CD8-positive, alpha-beta memory T cell (primary cell): ENCODE results near the gene YBX2. TPM values are rescaled to one million over a fixed set of nuclear protein-coding genes. Genes with fewer than 3 reads are reported as not detected.
"Not testable (repeated sequence)": the region's sequence is repeated elsewhere in the genome, so short reads cannot be mapped to it uniquely, and the experiment has no call there.

Source experiments
- CTCF ChIA-PET: fragments of 350-600 bp; sonication (Branson Sonifier 250); formaldehyde crosslinking; loops from one replicate; lab custom pipeline; 2021; ENCODE audit warnings: antibody characterized with exemption; lab: Charles Lee
- POLR2A ChIA-PET: fragments of 350-600 bp; sonication (Branson Sonifier 250); formaldehyde crosslinking; loops from one replicate; lab custom pipeline; 2021; ENCODE audit warnings: antibody characterized with exemption; lab: Charles Lee
- DNase-seq, 5 donors: peaks; one replicate each; pipeline versions ENCODE4 v3.0.0 to v3.0.0-alpha.2; 2020 to 2022; ENCODE audit warnings: mixed read lengths in 1 of 5
- H3K27ac ChIP-seq: one replicate; pipeline ENCODE4 v1.7.0; 2013; ENCODE audit warnings: low read depth, mild to moderate bottlenecking, low read length, moderate library complexity
- H3K27me3 ChIP-seq: 2 replicates; pipeline ENCODE4 v1.7.0; 2013; ENCODE audit warnings: low read length, mild to moderate bottlenecking; ENCODE audit not compliant: insufficient read depth, poor library complexity, severe bottlenecking
- H3K36me3 ChIP-seq: 2 replicates; pipeline ENCODE4 v1.7.0; 2013; ENCODE audit warnings: mild to moderate bottlenecking, low read length, moderate library complexity; ENCODE audit not compliant: insufficient read depth
- H3K4me1 ChIP-seq: 2 replicates; pipeline ENCODE4 v1.7.0; 2013; ENCODE audit warnings: mild to moderate bottlenecking, low read length, moderate library complexity; ENCODE audit not compliant: insufficient read depth
- H3K4me3 ChIP-seq: 2 replicates; pipeline ENCODE4 v1.7.0; 2013; ENCODE audit warnings: mild to moderate bottlenecking, low read length
- H3K9me3 ChIP-seq: 2 replicates; pipeline ENCODE4 v1.7.0; 2013; ENCODE audit warnings: mild to moderate bottlenecking, low read length
- H3K27ac Mint-ChIP-seq, 8 donors: one replicate each; pipeline ENCODE4 v1.8.0; 2020 to 2021; ENCODE audit warnings: mixed read lengths in 8 of 8, mild to moderate bottlenecking in 6 of 8, inconsistent platforms in 3 of 8, moderate library complexity in 3 of 8
- H3K27me3 Mint-ChIP-seq, 2 donors: one replicate each; pipeline ENCODE4 v1.8.0; 2020 to 2021; ENCODE audit warnings: mixed read lengths in 2 of 2, mild to moderate bottlenecking in 1 of 2, moderate library complexity in 1 of 2
- H3K36me3 Mint-ChIP-seq, 3 donors: one replicate each; pipeline ENCODE4 v1.8.0; 2020 to 2021; ENCODE audit warnings: mixed read lengths in 3 of 3, inconsistent platforms in 1 of 3, mild to moderate bottlenecking in 1 of 3
- H3K4me1 Mint-ChIP-seq, 3 donors: one replicate each; pipeline ENCODE4 v1.8.0; 2020 to 2021; ENCODE audit warnings: mixed read lengths in 3 of 3, inconsistent platforms in 1 of 3, mild to moderate bottlenecking in 1 of 3
- H3K4me3 Mint-ChIP-seq, 7 donors: one replicate each; pipeline ENCODE4 v1.8.0; 2020 to 2021; ENCODE audit warnings: mixed read lengths in 7 of 7, mild to moderate bottlenecking in 6 of 7, moderate library complexity in 4 of 7, inconsistent platforms in 2 of 7
- H3K9me3 Mint-ChIP-seq, 5 donors: one replicate each; pipeline ENCODE4 v1.8.0; 2020 to 2022; ENCODE audit warnings: mixed read lengths in 5 of 5, mild to moderate bottlenecking in 3 of 5, moderate library complexity in 2 of 5, inconsistent platforms in 1 of 5
- polyA plus RNA-seq: library from polyadenylated mRNA; unstranded; fragments of 300-500 nt; fragmentation: Illumina TruSeq; gene quantifications from one replicate; pipeline ENCODE4 v1.2.3, GENCODE V29; 2021
- total RNA-seq, 2 experiments: library from RNA; stranded (reverse); gene quantifications; one replicate each; pipeline ENCODE4 v1.2.3, GENCODE V29; 2021

YBX2 gene
- total and polyA plus RNA-seq, 3 experiments from 2014 or later: 0.07 to 0.26 TPM; not detected in 1

- Mint-ChIP-seq H3K4me1 (peaks cover 47 to 70% (median 67%) of the 10 kb centered on the region in 3 donors), H3K27ac (peak overlapping the region; percentile 81 to 98 (median 96)), H3K27me3 (no peaks in the 10 kb centered on the region), H3K36me3 (peaks cover 0 to 26% (median 7%) of the 10 kb centered on the region in 3 donors), H3K4me3 (peak overlapping the region; percentile 44 to 98 (median 92)), H3K9me3 (no peaks in the 10 kb centered on the region)
- CTCF ChIA-PET: interaction anchor here (1.4 to 8.9 kb wide), 7 partner anchors 10 to 352 kb away, joined by 3 to 85 read pairs (median 7); partner anchors contain the start of genes NEURL4, TMEM95 and TP53
- Histone ChIP-seq H3K9me3 (no peaks in the 10 kb centered on the region), H3K27ac (no peak overlapping the region), H3K27me3 (no peaks in the 10 kb centered on the region), H3K36me3 (peaks cover 6% of the 10 kb centered on the region), H3K4me3 (no peak overlapping the region), H3K4me1 (peaks cover 76% of the 10 kb centered on the region)
- POLR2A ChIA-PET: interaction anchor here (0.5 to 0.8 kb wide), 2 partner anchors 11 to 140 kb away, joined by 3 to 4 read pairs; no protein-coding TSS in a partner anchor
- no peak for DNase-seq
Measured at GRCh38 chr17:7334938-7335538, 40.6 kb upstream of the YBX2 start.

DNA sequence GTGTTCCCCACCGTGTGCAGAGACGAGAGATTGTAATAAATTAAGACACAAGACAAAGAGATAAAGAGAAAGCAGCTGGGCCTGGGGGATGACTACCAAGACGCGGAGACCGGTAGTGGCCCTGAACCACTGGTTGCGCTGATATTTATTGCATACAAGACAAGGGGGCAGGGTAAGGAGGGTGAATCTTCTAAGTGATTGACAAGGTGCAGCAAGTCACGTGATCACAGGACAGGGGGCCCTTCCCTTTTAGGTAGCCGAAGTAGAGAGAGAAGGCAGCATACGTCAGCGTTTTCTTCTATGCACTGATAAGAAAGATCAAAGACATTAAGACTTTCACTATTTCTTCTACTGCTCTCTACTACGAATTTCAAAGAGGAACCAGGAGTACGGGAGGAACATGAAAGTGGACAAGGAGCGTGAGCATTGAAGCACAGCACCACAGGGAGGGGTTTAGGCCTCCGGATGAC lies 38.2 kb upstream of the YBX2 start:
- H3K4me1 Mint-ChIP-seq: peaks cover 54 to 76% (median 67%) of the 10 kb centered on the region in 3 donors
- H3K27me3 ChIP-seq, H3K9me3 ChIP-seq, H3K9me3 Mint-ChIP-seq, H3K27ac ChIP-seq, POLR2A ChIA-PET, CTCF ChIA-PET, H3K27me3 Mint-ChIP-seq, H3K36me3 ChIP-seq: not testable (repeated sequence)
- peaks cover 66% of the 10 kb centered on the region for H3K4me1 ChIP-seq
- H3K36me3 Mint-ChIP-seq: peaks cover 0 to 20% (median 3%) of the 10 kb centered on the region in 3 donors
- H3K4me3 ChIP-seq: peak overlapping the region; percentile 29
- peak in 4 of 5 donors; percentile 30 to 71 (median 54) for DNase-seq
- H3K27ac Mint-ChIP-seq: peak overlapping the region; percentile 6 to 92 (median 81)
- H3K4me3 Mint-ChIP-seq: peak overlapping the region; percentile 38 to 87 (median 60)

DNA sequence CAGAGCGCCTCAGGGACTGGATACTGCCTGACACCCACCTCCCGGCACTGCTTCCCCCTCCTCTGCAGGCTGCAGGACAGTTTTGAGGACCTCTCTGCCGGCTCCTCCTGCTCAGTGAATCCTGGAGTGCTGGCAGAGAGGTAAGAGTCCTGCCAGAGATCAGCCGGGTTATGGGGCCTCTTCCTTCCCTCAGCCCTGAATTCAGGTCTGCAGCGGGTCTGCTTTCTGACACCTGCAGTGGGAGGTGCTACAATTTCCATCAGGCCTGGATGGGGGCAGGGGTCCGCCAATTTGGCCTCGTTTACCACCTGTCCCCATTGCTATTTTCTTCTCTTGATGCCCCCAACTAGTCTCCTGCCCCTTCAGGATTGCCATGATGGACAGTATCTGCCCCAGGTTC lies 37.7 kb upstream of the YBX2 start:
- ChIA-PET CTCF (no interaction called here), POLR2A (interaction anchor here (0.6 kb wide), 1 partner anchor 36 kb away, joined by 6 read pairs; no protein-coding TSS in a partner anchor)
- peaks cover 60% of the 10 kb centered on the region for H3K4me1 ChIP-seq
- Mint-ChIP-seq H3K36me3 (peaks cover 0 to 16% (median 0%) of the 10 kb centered on the region in 3 donors), H3K9me3 (no peaks in the 10 kb centered on the region), H3K27ac (peak overlapping the region in 7 of 8 donors; percentile 6 to 92 (median 65)), H3K27me3 (peaks cover 0 to 2% of the 10 kb centered on the region in 2 donors), H3K4me1 (peaks cover 49 to 76% (median 61%) of the 10 kb centered on the region in 3 donors), H3K4me3 (peak overlapping the region; percentile 38 to 87 (median 60))
- H3K36me3 ChIP-seq: no peaks in the 10 kb centered on the region
- H3K4me3 ChIP-seq: peak overlapping the region; percentile 29
- no peaks in the 10 kb centered on the region for H3K9me3 ChIP-seq
- no peak overlapping the region for H3K27ac ChIP-seq
- H3K27me3 ChIP-seq: no peaks in the 10 kb centered on the region
- DNase-seq: no peak

GRCh38 chr17:7330638-7331015 lies 36.2 kb upstream of the YBX2 start:
- ChIA-PET POLR2A (interaction anchor here (1.3 to 2.5 kb wide), 3 partner anchors 15 to 20 kb away, joined by 4 to 21 read pairs (median 11); partner anchors contain the start of genes GPS2 and KCTD11), CTCF (interaction anchor here (1.0 to 1.6 kb wide), 7 partner anchors 9 to 106 kb away, joined by 3 to 6 read pairs (median 5); no protein-coding TSS in a partner anchor)
- Histone ChIP-seq H3K27me3 (no peaks in the 10 kb centered on the region), H3K4me3 (peak overlapping the region; percentile 79), H3K9me3 (no peaks in the 10 kb centered on the region), H3K36me3 (no peaks in the 10 kb centered on the region), H3K27ac (peak overlapping the region; percentile 82), H3K4me1 (peaks cover 52% of the 10 kb centered on the region)
- Mint-ChIP-seq H3K36me3 (peaks cover 0 to 22% (median 0%) of the 10 kb centered on the region in 3 donors), H3K27ac (peak overlapping the region in 4 of 8 donors; percentile 14 to 99 (median 97)), H3K9me3 (no peaks in the 10 kb centered on the region), H3K4me1 (peaks cover 41 to 65% (median 51%) of the 10 kb centered on the region in 3 donors), H3K27me3 (peaks cover 0 to 2% of the 10 kb centered on the region in 2 donors), H3K4me3 (peak overlapping the region; percentile 91 to 99 (median 97))
- DNase-seq: no peak

DNA sequence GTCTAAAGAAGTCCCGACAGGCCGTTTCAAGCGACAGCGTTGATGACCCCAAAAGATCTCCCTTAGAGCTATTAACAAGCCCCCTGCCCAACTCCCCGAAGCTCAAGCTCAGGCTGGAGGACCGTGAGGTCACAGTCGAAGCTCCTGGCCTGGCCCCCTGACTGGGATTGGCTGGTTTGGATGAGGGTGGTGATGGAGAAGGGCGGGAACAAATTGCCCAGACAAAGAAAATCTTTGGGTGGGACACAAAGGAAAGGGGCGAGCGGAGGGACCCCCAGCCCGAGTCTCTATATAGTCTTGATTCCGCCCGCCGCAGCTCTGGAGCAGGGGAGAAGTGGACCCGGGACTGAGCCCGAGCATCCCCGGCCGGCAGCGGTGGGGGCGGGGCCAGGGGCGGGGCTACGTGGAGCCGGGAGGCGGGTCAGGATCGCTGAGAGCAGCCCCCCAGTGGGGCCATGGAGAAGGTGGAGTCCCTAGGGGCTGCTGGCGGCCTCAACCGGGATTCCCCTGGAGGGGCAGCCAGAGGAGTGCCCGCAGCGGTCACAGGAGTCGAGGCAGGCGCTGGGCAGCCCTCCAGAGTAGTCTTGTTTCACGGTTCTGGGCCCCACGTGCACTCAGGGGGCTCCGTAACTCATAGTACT lies 35.7 kb upstream of the YBX2 start:
- POLR2A ChIA-PET: interaction anchor here (0.7 to 2.5 kb wide), 17 partner anchors 9 to 357 kb away, joined by 3 to 21 read pairs (median 4); partner anchors contain the start of genes DVL2, GABARAP, GPS2 and KCTD11
- peak overlapping the region; percentile 95 to 99 (median 97) for H3K27ac Mint-ChIP-seq

DNA sequence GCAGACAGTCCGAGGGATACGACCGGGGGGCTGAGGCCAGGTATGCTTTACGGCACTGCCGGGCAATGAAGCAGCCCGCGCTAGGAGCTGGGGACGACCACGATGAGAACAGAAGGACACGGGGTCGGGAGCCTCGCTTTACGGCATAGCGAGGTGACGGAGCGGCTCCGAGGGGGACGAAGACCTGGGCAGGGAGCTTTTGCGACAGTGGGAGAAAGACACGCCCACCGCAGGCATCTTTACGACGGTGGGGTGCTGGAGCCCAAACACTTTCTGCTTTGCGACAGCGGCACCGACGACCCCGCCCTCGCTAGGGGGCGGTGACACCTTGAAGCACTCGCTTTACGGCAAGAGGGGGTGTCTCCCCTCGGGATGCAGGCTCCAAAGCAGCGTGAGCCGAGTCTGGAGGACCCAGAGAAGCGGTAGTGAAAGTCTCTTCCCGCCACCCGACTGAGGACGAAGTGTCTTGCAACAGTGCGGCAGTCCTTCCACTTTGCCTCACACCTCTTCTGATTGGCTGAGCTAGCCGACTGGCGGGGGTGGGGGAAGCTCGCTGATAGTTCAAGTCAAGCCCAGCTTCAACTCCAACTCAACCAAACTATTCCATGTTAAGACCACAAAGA lies 35.0 kb upstream of the YBX2 start:
- DNase-seq: peak; percentile 92 to 98 (median 97)
- H3K4me1 ChIP-seq: peaks cover 43% of the 10 kb centered on the region

More for the DNA sequence above, 35.7 kb upstream of the YBX2 start:
- peaks cover 0 to 2% of the 10 kb centered on the region in 2 donors for H3K27me3 Mint-ChIP-seq
- H3K36me3 Mint-ChIP-seq: peaks cover 0 to 27% (median 0%) of the 10 kb centered on the region in 3 donors
- peaks cover 36 to 60% (median 46%) of the 10 kb centered on the region in 3 donors for H3K4me1 Mint-ChIP-seq
- Histone ChIP-seq H3K4me3 (peak overlapping the region; percentile 79), H3K27ac (peak overlapping the region; percentile 82), H3K27me3 (no peaks in the 10 kb centered on the region), H3K4me1 (peaks cover 47% of the 10 kb centered on the region), H3K9me3 (no peaks in the 10 kb centered on the region), H3K36me3 (no peaks in the 10 kb centered on the region)
- H3K9me3 Mint-ChIP-seq: no peaks in the 10 kb centered on the region
- CTCF ChIA-PET: interaction anchor here (0.6 to 9.8 kb wide), 15 partner anchors 8 to 357 kb away, joined by 3 to 85 read pairs (median 5); partner anchors contain the start of genes ACAP1, TMEM95 and TP53
- peak overlapping the region; percentile 91 to 99 (median 97) for H3K4me3 Mint-ChIP-seq
- peak; percentile 70 to 87 (median 81) for DNase-seq

More for the DNA sequence above, 35.0 kb upstream of the YBX2 start:
- peak overlapping the region; percentile 95 to 99 (median 97) for H3K27ac Mint-ChIP-seq
- H3K36me3 Mint-ChIP-seq: peaks cover 0 to 33% (median 0%) of the 10 kb centered on the region in 3 donors
- H3K36me3 ChIP-seq: no peaks in the 10 kb centered on the region
- peak overlapping the region; percentile 82 for H3K27ac ChIP-seq
- H3K27me3 Mint-ChIP-seq: peaks cover 0 to 2% of the 10 kb centered on the region in 2 donors
- ChIA-PET POLR2A (interaction anchor here (0.7 to 2.5 kb wide), 17 partner anchors 10 to 358 kb away, joined by 3 to 21 read pairs (median 4); partner anchors contain the start of genes DVL2, GABARAP, GPS2 and KCTD11), CTCF (interaction anchor here (0.6 to 9.8 kb wide), 14 partner anchors 8 to 358 kb away, joined by 3 to 85 read pairs (median 5); partner anchors contain the start of genes ACAP1, TMEM95 and TP53)
- no peaks in the 10 kb centered on the region for H3K27me3 ChIP-seq
- H3K9me3 Mint-ChIP-seq: no peaks in the 10 kb centered on the region
- H3K4me3 Mint-ChIP-seq: peak overlapping the region; percentile 91 to 99 (median 97)
- H3K9me3 ChIP-seq: no peaks in the 10 kb centered on the region
- H3K4me1 Mint-ChIP-seq: peaks cover 33 to 54% (median 42%) of the 10 kb centered on the region in 3 donors
- peak overlapping the region; percentile 79 for H3K4me3 ChIP-seq
